Neural cell (in vitro differentiated cells): ENCODE results near the gene PRKAG2.

Source experiments
- CTCF ChIP-seq: fragments of 450-650 bp; IDR thresholded peaks from 2 replicates; pipeline ENCODE4 v1.5.1; 2014; ENCODE audit warnings: antibody characterized with exemption, mild to moderate bottlenecking, moderate library complexity; ENCODE audit not compliant: poor library complexity, severe bottlenecking
- EP300 ChIP-seq: fragments of 450-650 bp; conservative IDR thresholded peaks from 2 replicates; pipeline ENCODE4 v1.6.1; 2014; ENCODE audit warnings: antibody characterized with exemption, mild to moderate bottlenecking, moderate library complexity; ENCODE audit not compliant: poor library complexity, severe bottlenecking
- EZH2 ChIP-seq: fragments of 200-600, 300-800 bp; shearing (Covaris generic), sonication (generic); IDR thresholded peaks from 2 replicates; pipeline ENCODE4 v1.6.1; 2014; ENCODE audit warnings: antibody characterized with exemption, low read length, borderline replicate concordance, mild to moderate bottlenecking; ENCODE audit not compliant: insufficient read depth, poor library complexity, severe bottlenecking
- MXI1 ChIP-seq: fragments of 450-650 bp; conservative IDR thresholded peaks from 2 replicates; pipeline ENCODE4 v1.6.1; 2014; ENCODE audit warnings: antibody characterized with exemption, mild to moderate bottlenecking; ENCODE audit not compliant: poor library complexity, severe bottlenecking
- POLR2AphosphoS5 ChIP-seq: IDR thresholded peaks from 2 replicates; pipeline ENCODE4 v1.6.1; 2012
- RAD21 ChIP-seq: fragments of 450-650 bp; conservative IDR thresholded peaks from 2 replicates; pipeline ENCODE4 v1.6.1; 2014; ENCODE audit warnings: antibody characterized with exemption, mild to moderate bottlenecking, moderate library complexity
- REST ChIP-seq: IDR thresholded peaks from 2 replicates; pipeline ENCODE4 v1.6.1; 2012; ENCODE audit warnings: borderline replicate concordance
- SMC3 ChIP-seq: fragments of 450-650 bp; conservative IDR thresholded peaks from 2 replicates; pipeline ENCODE4 v1.6.1; 2014; ENCODE audit warnings: antibody characterized with exemption, mild to moderate bottlenecking, moderate library complexity; ENCODE audit not compliant: poor library complexity

GRCh38 chr7:151871904-151872303 lies 5.0 kb downstream of the PRKAG2 start:
- TF ChIP-seq CTCF (no peak), SMC3 (no peak), POLR2AphosphoS5 (no peak), EZH2 (no peak), EP300 (no peak), RAD21 (no peak), REST (no peak), MXI1 (no peak)
